Epithelial cell of proximal tubule (primary cell): ENCODE results near the gene TMEM260. TPM values are rescaled to one million over a fixed set of nuclear protein-coding genes. Genes with fewer than 3 reads are reported as not detected.
"Not testable (repeated sequence)": the region's sequence is repeated elsewhere in the genome, so short reads cannot be mapped to it uniquely, and the experiment has no call there.

Experiments used
- DNase-seq: peaks from one replicate; pipeline ENCODE4 v3.0.0-alpha.2; 2011; ENCODE audit warnings: low read depth
- H3K4me3 ChIP-seq: 2 replicates; pipeline ENCODE4 v1.5.1; 2011; ENCODE audit warnings: low read depth, mild to moderate bottlenecking, low read length
- total RNA-seq: library from RNA; depleted of rRNA; stranded (reverse); fragments of >200 nt; gene quantifications from 2 replicates; pipeline ENCODE4 v1.2.3, GENCODE V29; 2015
- TF ChIP-seq, protein P1 (sequence below): conservative IDR thresholded peaks from 2 replicates; pipeline ENCODE4 v1.5.1; 2012; ENCODE audit warnings: low read depth, mild to moderate bottlenecking, low read length

TMEM260 gene
- total RNA-seq, 1 donor from 2014 or later, result 15.9 TPM

DNA sequence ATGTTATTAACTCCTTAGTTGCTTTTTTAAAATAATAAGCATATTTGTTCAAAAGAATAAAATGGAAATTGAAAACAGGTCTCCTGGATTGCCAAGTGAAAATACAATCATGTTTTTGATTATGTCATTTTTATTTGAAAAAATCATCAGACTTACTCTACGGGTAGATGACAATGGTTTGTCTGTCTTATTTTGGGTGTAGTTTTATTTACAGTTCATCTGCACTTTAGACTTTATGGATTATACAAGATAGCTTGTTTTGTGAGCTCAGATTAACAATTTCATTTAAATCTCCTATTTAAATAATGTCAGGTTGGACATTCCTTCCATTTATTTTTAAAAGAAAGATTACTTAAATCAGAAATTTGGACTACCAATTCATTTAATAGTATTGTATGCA is 14.8 kb downstream of the TMEM260 start:
- no peak for DNase-seq
- TF ChIP-seq, protein P1, sequence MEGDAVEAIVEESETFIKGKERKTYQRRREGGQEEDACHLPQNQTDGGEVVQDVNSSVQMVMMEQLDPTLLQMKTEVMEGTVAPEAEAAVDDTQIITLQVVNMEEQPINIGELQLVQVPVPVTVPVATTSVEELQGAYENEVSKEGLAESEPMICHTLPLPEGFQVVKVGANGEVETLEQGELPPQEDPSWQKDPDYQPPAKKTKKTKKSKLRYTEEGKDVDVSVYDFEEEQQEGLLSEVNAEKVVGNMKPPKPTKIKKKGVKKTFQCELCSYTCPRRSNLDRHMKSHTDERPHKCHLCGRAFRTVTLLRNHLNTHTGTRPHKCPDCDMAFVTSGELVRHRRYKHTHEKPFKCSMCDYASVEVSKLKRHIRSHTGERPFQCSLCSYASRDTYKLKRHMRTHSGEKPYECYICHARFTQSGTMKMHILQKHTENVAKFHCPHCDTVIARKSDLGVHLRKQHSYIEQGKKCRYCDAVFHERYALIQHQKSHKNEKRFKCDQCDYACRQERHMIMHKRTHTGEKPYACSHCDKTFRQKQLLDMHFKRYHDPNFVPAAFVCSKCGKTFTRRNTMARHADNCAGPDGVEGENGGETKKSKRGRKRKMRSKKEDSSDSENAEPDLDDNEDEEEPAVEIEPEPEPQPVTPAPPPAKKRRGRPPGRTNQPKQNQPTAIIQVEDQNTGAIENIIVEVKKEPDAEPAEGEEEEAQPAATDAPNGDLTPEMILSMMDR, result no peak
- H3K4me3 ChIP-seq, result no peak overlapping the region

DNA sequence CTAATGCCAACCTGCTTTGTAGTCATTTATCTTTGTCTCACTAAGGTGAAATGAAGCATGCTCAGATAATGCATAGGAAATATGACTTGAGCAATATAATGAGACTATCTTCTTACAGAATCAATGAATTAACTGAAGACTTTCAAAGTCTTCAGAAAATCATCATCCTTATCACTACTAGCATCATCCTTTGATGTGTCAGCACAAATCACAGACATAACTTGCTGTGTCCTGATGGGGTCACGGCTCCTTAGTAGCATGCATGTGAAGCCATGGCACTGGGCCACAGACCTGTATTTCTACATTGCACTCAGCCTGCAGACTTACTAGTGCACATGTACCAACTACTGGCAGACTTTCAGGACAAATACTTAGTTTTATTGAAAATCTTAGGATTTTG is 18.9 kb downstream of the TMEM260 start:
- DNase-seq, result no peak
- H3K4me3 ChIP-seq, result no peak overlapping the region
- TF ChIP-seq, protein P1, result no peak

DNA sequence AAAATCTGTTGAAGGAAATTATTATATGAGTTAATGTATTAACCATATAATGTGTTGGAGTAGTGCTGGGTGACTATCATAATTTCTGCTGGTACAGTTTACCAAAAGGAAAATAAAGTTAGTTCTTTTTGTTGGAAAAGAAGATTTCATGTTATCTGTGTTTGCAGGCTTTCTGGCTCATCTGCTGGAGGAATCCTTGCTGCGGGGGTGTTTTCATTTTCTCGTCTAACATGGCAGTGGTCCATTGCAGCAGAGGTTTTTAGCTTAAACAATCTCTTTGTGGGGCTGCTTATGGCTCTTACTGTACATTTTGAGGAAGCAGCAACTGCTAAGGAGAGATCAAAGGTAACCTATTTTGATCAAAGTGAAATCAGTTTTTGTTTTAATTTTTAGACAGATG is 24.1 kb downstream of the TMEM260 start:
- TF ChIP-seq, protein P1, result no peak
- H3K4me3 ChIP-seq, result no peak overlapping the region

DNA sequence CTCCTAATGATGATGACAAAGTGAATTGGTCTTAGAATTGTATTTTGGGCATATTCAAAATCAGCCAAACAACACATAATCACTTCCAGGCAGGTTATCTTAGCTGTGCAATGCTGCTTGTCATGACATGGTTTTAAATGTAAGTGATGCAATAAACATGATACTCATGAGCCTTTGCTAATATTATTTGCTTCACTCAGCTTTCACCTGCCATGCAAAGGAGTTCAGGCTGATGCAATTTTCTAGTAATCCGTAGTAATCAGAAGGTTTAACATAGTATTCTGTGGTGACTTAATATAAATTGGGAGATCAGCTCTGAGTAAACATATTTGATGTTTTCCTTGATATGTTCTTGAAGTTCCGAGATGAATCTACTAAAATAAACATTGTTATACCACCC is 29.1 kb downstream of the TMEM260 start:
- DNase-seq, result no peak
- no peak overlapping the region for H3K4me3 ChIP-seq
- TF ChIP-seq, protein P1, result no peak

More for the DNA sequence above, 24.1 kb downstream of the TMEM260 start:
- no peak for DNase-seq

DNA sequence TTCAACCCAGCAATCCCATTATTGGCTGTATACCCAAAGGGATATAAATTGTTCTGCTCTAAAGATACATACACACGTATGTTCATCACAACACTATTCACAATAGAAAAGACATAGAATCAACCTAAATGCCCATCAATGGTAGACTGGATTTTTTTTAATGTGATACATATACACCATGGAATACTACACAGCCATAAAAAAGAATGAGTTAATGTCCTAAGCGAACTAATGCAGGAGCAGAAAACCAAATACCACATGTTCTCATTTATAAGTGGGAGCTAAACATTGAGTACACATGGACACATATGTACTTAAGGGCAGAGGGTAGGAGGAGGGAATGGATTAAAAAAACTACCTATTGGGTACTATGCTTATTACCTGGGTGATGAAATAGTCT is 32.1 kb downstream of the TMEM260 start:
- not testable (repeated sequence) for DNase-seq, H3K4me3 ChIP-seq

DNA sequence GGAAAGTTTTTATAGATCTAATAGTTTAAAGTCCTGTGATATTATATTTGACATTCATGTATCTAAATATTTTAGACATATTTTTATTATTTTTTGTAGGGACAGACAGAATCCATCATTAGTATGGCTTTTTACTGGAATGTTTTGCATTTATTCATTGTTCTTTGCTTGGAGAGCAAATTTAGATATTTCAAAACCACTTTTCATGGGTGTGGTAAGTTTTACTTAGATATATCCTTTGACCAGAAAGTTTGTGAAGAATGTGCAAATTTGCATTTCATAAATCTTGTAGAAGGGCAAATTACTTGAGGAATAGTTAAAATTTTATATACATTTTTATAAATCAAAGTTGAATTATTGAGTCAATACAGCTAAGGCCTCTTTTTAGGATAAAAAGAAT is 37.5 kb downstream of the TMEM260 start:
- DNase-seq, result no peak
- TF ChIP-seq, protein P1, result no peak

DNA sequence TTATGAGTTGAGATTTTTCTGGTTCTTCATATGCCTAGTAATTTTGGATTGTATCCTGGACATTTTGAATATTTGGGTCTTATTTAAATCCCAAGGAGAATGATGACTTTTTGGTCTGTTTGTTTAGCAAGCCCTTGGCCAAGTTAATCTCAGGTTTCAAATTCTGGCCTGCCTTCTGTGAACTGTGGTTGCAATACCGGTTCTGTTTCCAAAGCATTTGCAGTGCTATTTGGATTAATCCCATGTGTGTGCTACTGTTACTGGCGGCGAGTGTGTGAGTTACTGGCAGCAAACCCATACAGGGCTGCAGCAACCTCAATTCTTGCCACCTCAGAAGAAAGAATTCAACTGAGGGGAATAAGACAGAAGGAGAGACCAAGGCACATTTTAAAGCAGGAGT is 51.1 kb downstream of the TMEM260 start:
- TF ChIP-seq, protein P1, result no peak
- DNase-seq, result no peak
- H3K4me3 ChIP-seq, result no peak overlapping the region

More for the DNA sequence above, 37.5 kb downstream of the TMEM260 start:
- no peak overlapping the region for H3K4me3 ChIP-seq

DNA sequence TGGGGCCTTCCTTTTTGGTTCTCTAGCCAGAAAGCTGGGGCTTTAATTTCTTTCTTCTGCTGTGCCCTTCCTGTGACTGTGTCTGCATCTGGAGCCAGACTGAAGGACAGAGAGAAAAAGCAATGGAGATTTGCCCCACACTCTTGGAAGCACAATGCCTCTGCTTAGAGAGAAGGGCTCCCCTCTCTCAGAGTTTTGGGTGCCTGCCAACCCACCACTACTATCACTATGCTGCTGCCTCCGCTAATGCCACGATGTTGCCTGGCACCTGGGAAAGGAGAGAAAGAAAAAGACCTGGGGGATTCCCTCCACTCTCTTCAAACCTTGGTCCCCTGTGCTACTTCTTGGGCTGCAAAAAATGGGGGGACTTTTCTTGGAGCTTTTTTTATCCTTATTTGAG is 52.6 kb downstream of the TMEM260 start:
- TF ChIP-seq, protein P1, result no peak
- H3K4me3 ChIP-seq, result no peak overlapping the region
- no peak for DNase-seq
